Nasal cavity respiratory epithelium epithelial cell of viscerocranial mucosa (primary cell): ENCODE data around the gene PAGE2B. TPM values are rescaled to one million over a fixed set of nuclear protein-coding genes. Genes with fewer than 3 reads are reported as not detected.

ENCODE experiments used
- total RNA-seq: library from RNA; depleted of rRNA; stranded (reverse); fragments of >200 nt; gene quantifications from 2 replicates; pipeline ENCODE4 v1.2.3, GENCODE V29; 2014

PAGE2B gene
- not detected in 2 replicates for total RNA-seq

GRCh38 chrX:55074851-55075467 is at the start of gene PAGE2B:
PAGE2B (plus strand) TSS chrX:55075030; CDS start chrX:55076042, 1,012 bp downstream.

GRCh38 chrX:55030271-55031205 is 44.3 kb upstream of the PAGE2B start, which contains the start of gene ALAS2:
ALAS2 (minus strand) TSS chrX:55030977; CDS start chrX:55026000, 4,977 bp downstream.

GRCh38 chrX:55088795-55089489 is 14.1 kb downstream of the PAGE2B start, which contains the start of gene PAGE2:
PAGE2 (plus strand) TSS chrX:55089018; CDS start chrX:55090021, 1,003 bp downstream.

Other genes starting within 250 kb of the PAGE2B start
- 0.14 TPM in 1 of 2 replicates, not detected in the other for gene TRO, start 154.2 kb upstream of the PAGE2B start, total RNA-seq
- under 0.01 and 0.21 TPM in 2 replicates for gene PFKFB1, start 80.8 kb upstream of the PAGE2B start, total RNA-seq
- 8.8 and 18.1 TPM in 2 replicates for gene APEX2, start 74.7 kb upstream of the PAGE2B start, total RNA-seq
- gene ALAS2, start 44.1 kb upstream of the PAGE2B start, total RNA-seq = not detected in 2 replicates
- not detected in 2 replicates for gene PAGE2, start 14.0 kb downstream of the PAGE2B start, total RNA-seq
- not detected in 2 replicates for gene PAGE5, start 145.3 kb downstream of the PAGE2B start, total RNA-seq
- gene PAGE3, start 189.9 kb downstream of the PAGE2B start, total RNA-seq = not detected in 2 replicates